Measurements from ENCODE around the gene FEM1C.

- no peak for TF ChIP-seq EZH2phosphoT487 (IDR thresholded peaks at IDR 0.05; ENCODE audit: unreplicated experiment)
- TF ChIP-seq EZH2 (IDR thresholded peaks at IDR 0.05; ENCODE audit: low read depth, unreplicated experiment) = no peak
- TF ChIP-seq POLR2AphosphoS5 (IDR thresholded peaks at IDR 0.05; ENCODE audit: low read depth) = no peak
- no peak for TF ChIP-seq CREB1 (CRISPR knock-in tag; IDR thresholded peaks at IDR 0.05; ENCODE audit: low read depth)
- no peak for TF ChIP-seq CTCF (conservative IDR thresholded peaks at IDR 0.05; ENCODE audit: low read depth in 2 of 2)
- no peak for TF ChIP-seq ZNF114 (CRISPR knock-in tag; IDR thresholded peaks at IDR 0.05)
- no peak for TF ChIP-seq JUNB (IDR thresholded peaks at IDR 0.05; ENCODE audit: unreplicated experiment)
- no peak for TF ChIP-seq STAT1 (IDR thresholded peaks at IDR 0.05; ENCODE audit: unreplicated experiment)
- no peak for TF ChIP-seq REST (IDR thresholded peaks at IDR 0.05; ENCODE audit: unreplicated experiment)
Observed at GRCh38 chr5:115579747-115580173, 35.2 kb upstream of the FEM1C start.

Measured in GM23338 (cell line).